HepG2 (cell line): ENCODE results near the gene RIPOR3. TPM values are rescaled to one million over a fixed set of nuclear protein-coding genes. Genes with fewer than 3 reads are reported as not detected.

Source experiments
- ATAC-seq: fragments of 200-7000 bp; cut with Tn5 transposase; 3 replicates; pipeline ENCODE4 v1.9.1; 2020; ENCODE audit warnings: mild to moderate bottlenecking, moderate library complexity
- BruUV-seq: library from RNA; stranded (reverse); fragments of 400-500 nt; replicated peaks from 2 replicates; lab custom pipeline; 2021; lab: Mats Ljungman, UMichigan
- CTCF ChIA-PET: fragments of 300-600 bp; formaldehyde crosslinking; extraction: SDS; loops from one replicate; lab custom pipeline; 2021; ENCODE audit warnings: low total read pairs, inconsistent platforms, low intra/inter-chr PET ratio; lab: Yijun Ruan, JAX
- POLR2A ChIA-PET: fragments of 350-600 bp; sonication (Branson Sonifier 250); formaldehyde crosslinking; loops from one replicate; lab custom pipeline; 2020; ENCODE audit warnings: antibody characterized with exemption, inconsistent platforms; lab: Yijun Ruan, JAX
- DNase-seq: peaks from one replicate; pipeline ENCODE4 v3.0.0-alpha.2; 2015; ENCODE audit warnings: low spot score
- FAIRE-seq: peaks from 3 replicates; lab custom pipeline; 2011; peaks lifted over from hg19 to GRCh38; lab: Jason Lieb, UNC
- H2AFZ ChIP-seq: one replicate; pipeline ENCODE4 v1.6.1; 2011; ENCODE audit warnings: low read length, inconsistent platforms
- H3K27ac ChIP-seq: fragments of 300-600 bp; 3 replicates; pipeline ENCODE4 v1.8.0; 2011; ENCODE audit warnings: mixed run types, mild to moderate bottlenecking, mixed read lengths, low read length, inconsistent platforms; ENCODE audit not compliant: insufficient read depth; ENCODE audit errors: extremely low read length
- H3K27me3 ChIP-seq, 2 experiments: fragments of 200-600 bp in 1 of 2; 2 replicates in 1 of 2; 3 replicates in 1 of 2; pipeline versions ENCODE4 v1.6.0 to v1.8.0; 2011; ENCODE audit warnings: low read length in 2 of 2, mild to moderate bottlenecking in 2 of 2, moderate library complexity in 2 of 2, inconsistent platforms in 1 of 2; ENCODE audit not compliant: insufficient read depth in 2 of 2, control insufficient read depth in 1 of 2
- H3K36me3 ChIP-seq, 2 experiments: fragments of 200-600 bp in 1 of 2; replicated peaks in 1 of 2; 2 replicates in 1 of 2; 3 replicates in 1 of 2; pipeline versions ENCODE4 v1.5.1 to v1.8.0; 2011; ENCODE audit warnings: low read length in 2 of 2, inconsistent platforms in 1 of 2; ENCODE audit not compliant: insufficient read depth in 2 of 2, control insufficient read depth in 1 of 2
- H3K4me1 ChIP-seq: 2 replicates; pipeline ENCODE4 v1.5.1; 2012; ENCODE audit warnings: low read length, inconsistent platforms; ENCODE audit not compliant: insufficient read depth
- H3K4me2 ChIP-seq: 2 replicates; pipeline ENCODE4 v1.6.0; 2011; ENCODE audit warnings: low read depth, low read length, inconsistent platforms
- H3K4me3 ChIP-seq, 3 experiments: fragments of 200-600 bp in 1 of 3; sonication (generic), shearing (Covaris generic) in 1 of 3; replicated peaks in 1 of 3; 2 replicates each; pipeline ENCODE4 v1.5.1; 2011 to 2016; ENCODE audit warnings: low read length in 3 of 3, inconsistent platforms in 2 of 3, low read depth in 2 of 3, mild to moderate bottlenecking in 2 of 3, control low read depth in 1 of 3, mixed read lengths in 1 of 3; ENCODE audit not compliant: insufficient read depth in 1 of 3
- H3K79me2 ChIP-seq: one replicate; pipeline ENCODE4 v1.6.1; 2011; ENCODE audit warnings: low read length, inconsistent platforms; ENCODE audit not compliant: insufficient read depth
- H3K9ac ChIP-seq: 2 replicates; pipeline ENCODE4 v1.6.0; 2011; ENCODE audit warnings: mild to moderate bottlenecking, low read depth, low read length, inconsistent platforms; ENCODE audit not compliant: insufficient read depth
- H3K9me3 ChIP-seq: 2 replicates; pipeline ENCODE4 v1.5.1; 2012; ENCODE audit warnings: mild to moderate bottlenecking, low read length
- H4K20me1 ChIP-seq: 2 replicates; pipeline ENCODE4 v1.6.0; 2011; ENCODE audit warnings: inconsistent platforms, mild to moderate bottlenecking, low read length, moderate library complexity; ENCODE audit not compliant: insufficient read depth
- E2F1 ChIP-seq: sonication (generic); formaldehyde crosslinking; IDR thresholded peaks from 2 replicates; pipeline ENCODE4 v1.5.0; 2020; ENCODE audit warnings: missing genetic modification reagents
- KDM3A ChIP-seq: IDR thresholded peaks from 2 replicates; pipeline ENCODE4 v1.6.1; 2018; ENCODE audit warnings: low read depth, missing compliant biosample characterization
- MLX ChIP-seq: IDR thresholded peaks from 2 replicates; pipeline ENCODE4 v1.6.1; 2016
- ZNF350 ChIP-seq: sonication (generic); formaldehyde crosslinking; IDR thresholded peaks from 2 replicates; pipeline ENCODE4 v1.4.0; 2020; ENCODE audit warnings: mild to moderate bottlenecking, low read depth, missing genetic modification reagents, borderline replicate concordance
- ZNF512B ChIP-seq: sonication (generic); formaldehyde crosslinking; IDR thresholded peaks from 2 replicates; pipeline ENCODE4 v1.5.1; 2020; ENCODE audit warnings: missing genetic modification reagents, mild to moderate bottlenecking, borderline replicate concordance
- ZNF841 ChIP-seq: sonication (generic); formaldehyde crosslinking; IDR thresholded peaks from 2 replicates; pipeline ENCODE4 v1.8.1; 2023; ENCODE audit warnings: missing genetic modification reagents, borderline replicate concordance
- ZNF879 ChIP-seq: sonication (generic); formaldehyde crosslinking; IDR thresholded peaks from 2 replicates; pipeline ENCODE4 v1.8.1; 2023; ENCODE audit warnings: missing genetic modification reagents
- WGBS: methylation state at CpG from one replicate; pipeline ENCODE4 v1.1.6; 2017; ENCODE audit warnings: low lambda C conversion rate; 5-methylcytosine and 5-hydroxymethylcytosine counted together
- in situ Hi-C: cut with HindIII; loops from 2 replicates; pipeline ENCODE4 v1.10.0; 2017; ENCODE audit warnings: low pct_unique_long_range_greater_than_20kb; ENCODE audit not compliant: extremely low pct_ligation_motif_present
- intact Hi-C: fragments of 100-400 bp; cut with micrococcal nuclease; formaldehyde crosslinking; loops from one replicate; pipeline ENCODE4 v1.10.0; 2022; ENCODE audit not compliant: unreplicated experiment
- polyA plus RNA-seq, 8 experiments: library from polyadenylated mRNA; depleted of rRNA in 3 of 8; stranded (reverse) in 7 of 8; unstranded in 1 of 8; fragments of >200 nt; fragmentation: Illumina TruSeq in 4 of 8; extraction: Trizol in 4 of 8; gene quantifications; 2 replicates each; pipeline versions ENCODE4 v1.2.1 to v1.2.3, GENCODE V29; 2011 to 2016; ENCODE audit warnings: low read depth in 4 of 8, missing spikeins in 1 of 8, mixed read lengths in 1 of 8; ENCODE audit not compliant: insufficient read depth in 1 of 8
- total RNA-seq, 5 experiments: library from RNA; depleted of rRNA; stranded (reverse); fragments of >200 nt; fragmentation: Illumina TruSeq; extraction: Trizol; gene quantifications; 2 replicates each; pipeline ENCODE4 v1.2.3, GENCODE V29; 2016; ENCODE audit warnings: low read depth in 1 of 5

The RIPOR3 gene
- total and polyA plus RNA-seq, 2 of the 13 experiments (the other 11 are each of a cell fraction or from before 2014, with no cell fraction given), result 0.18 TPM; not detected in 1

- no peak overlapping the region for H3K4me2 ChIP-seq
- intact Hi-C loops (no loop called here), in situ Hi-C loops (no loop called here)
- H3K27me3 ChIP-seq, result no peaks in the 10 kb centered on the region
- 100% methylated on average over 2 of the region's 2 CpGs for WGBS
- TF ChIP-seq ZNF879 (CRISPR knock-in tag) (no peak), KDM3A (no peak), ZNF841 (CRISPR knock-in tag) (no peak), ZNF350 (no peak), MLX (CRISPR knock-in tag) (no peak), E2F1 (CRISPR knock-in tag) (no peak), ZNF512B (CRISPR knock-in tag) (no peak)
- BruUV-seq, result no TSS peak
- DNase-seq, result no peak
- no peaks in the 10 kb centered on the region for H3K79me2 ChIP-seq
- no peak for FAIRE-seq
- peaks cover 34 to 66% of the 10 kb centered on the region in 2 experiments for H3K36me3 ChIP-seq
- POLR2A ChIA-PET, result interaction anchor here (1.4 kb wide), 1 partner anchor 82 kb away, joined by 4 read pairs; no protein-coding TSS in a partner anchor
- H2AFZ ChIP-seq, result no peak overlapping the region
- H3K4me3 ChIP-seq, result no peak overlapping the region
- H3K4me1 ChIP-seq, result peaks cover 29% of the 10 kb centered on the region
- no peak overlapping the region for H3K27ac ChIP-seq
- no peak overlapping the region for H3K9ac ChIP-seq
- CTCF ChIA-PET, result no interaction called here
- no peak for ATAC-seq
- H3K9me3 ChIP-seq, result no peaks in the 10 kb centered on the region
- no peaks in the 10 kb centered on the region for H4K20me1 ChIP-seq
Observed at GRCh38 chr20:50565383-50565782, 126.0 kb downstream of the RIPOR3 start.
